Activated CD4-positive, alpha-beta T cell treated with anti-CD3 and anti-CD28 coated beads, Interleukin-2, amount 50 U/mL, for 4 hours (primary cell): ENCODE measurements around the gene FNIP2.
"Not testable (repeated sequence)": the region's sequence is repeated elsewhere in the genome, so short reads cannot be mapped to it uniquely, and the experiment has no call there.

Experiments
- DNase-seq, 2 experiments: peaks; one replicate each; pipeline ENCODE4 v3.0.0-alpha.2; 2020

Gene FNIP2

DNA sequence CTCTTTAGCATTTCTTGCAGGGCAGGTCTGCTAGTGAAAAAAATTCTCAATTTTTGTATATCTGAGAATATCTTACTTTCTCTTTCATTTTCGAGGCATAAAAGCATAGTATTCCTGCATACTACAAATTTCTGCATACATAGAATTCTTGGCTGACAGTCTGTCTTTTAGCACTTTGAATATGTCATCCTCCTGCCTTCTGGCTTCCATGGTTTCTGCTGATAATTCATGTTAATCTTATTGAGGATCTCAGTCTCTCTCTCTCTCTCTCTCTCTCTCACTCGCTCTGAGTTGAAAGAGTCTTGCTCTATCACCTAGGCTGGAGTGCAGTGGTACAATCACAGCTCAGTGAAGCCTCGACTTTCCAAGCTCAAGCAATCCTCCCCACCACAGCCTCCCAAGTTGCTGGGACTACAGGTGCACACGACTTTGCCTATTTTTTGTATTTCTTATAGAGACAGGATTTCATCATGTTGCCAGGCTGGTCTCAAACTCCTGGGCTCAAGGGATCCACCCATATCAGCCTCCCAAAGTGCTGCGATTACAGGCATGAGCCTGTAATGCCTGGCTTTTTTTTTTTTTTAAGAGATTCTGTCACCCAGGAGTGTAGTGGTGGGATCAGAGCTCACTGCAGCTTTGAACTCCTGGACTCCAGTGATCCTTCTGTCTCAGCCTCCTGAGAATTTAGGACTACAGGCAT lies 161.3 kb downstream of the FNIP2 start:
- DNase-seq: no peak

GRCh38 chr4:158930639-158930972 lies 161.8 kb downstream of the FNIP2 start:
- DNase-seq: no peak

GRCh38 chr4:158933236-158933635 lies 164.4 kb downstream of the FNIP2 start:
- no peak for DNase-seq

GRCh38 chr4:158934996-158935669 lies 166.3 kb downstream of the FNIP2 start:
- no peak for DNase-seq

- DNase-seq: no peak
Observed at GRCh38 chr4:158936238-158936637, 167.4 kb downstream of the FNIP2 start.

- no peak for DNase-seq
Observed at GRCh38 chr4:158938220-158939044, 169.6 kb downstream of the FNIP2 start.

DNA sequence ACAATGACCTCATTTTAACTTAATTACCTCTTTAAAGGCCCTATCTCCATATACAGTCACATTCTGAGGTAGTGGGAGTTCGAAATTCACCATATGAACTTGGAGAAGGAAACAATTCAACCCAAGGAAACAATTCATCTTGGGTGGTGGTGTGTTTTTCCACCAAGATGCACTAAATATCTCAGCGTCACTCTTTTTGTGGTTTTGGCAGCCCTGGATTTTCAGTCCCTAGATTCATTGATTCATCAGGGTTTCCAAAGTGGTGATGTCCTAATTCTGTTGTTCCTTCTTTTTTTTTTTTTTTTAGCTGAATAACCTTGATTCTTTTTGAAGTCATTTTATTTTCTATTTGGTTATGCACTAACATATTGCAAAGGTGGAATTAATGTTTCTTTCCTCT lies 171.4 kb downstream of the FNIP2 start:
- no peak for DNase-seq

GRCh38 chr4:158941321-158941720 lies 172.5 kb downstream of the FNIP2 start:
- DNase-seq: no peak

DNA sequence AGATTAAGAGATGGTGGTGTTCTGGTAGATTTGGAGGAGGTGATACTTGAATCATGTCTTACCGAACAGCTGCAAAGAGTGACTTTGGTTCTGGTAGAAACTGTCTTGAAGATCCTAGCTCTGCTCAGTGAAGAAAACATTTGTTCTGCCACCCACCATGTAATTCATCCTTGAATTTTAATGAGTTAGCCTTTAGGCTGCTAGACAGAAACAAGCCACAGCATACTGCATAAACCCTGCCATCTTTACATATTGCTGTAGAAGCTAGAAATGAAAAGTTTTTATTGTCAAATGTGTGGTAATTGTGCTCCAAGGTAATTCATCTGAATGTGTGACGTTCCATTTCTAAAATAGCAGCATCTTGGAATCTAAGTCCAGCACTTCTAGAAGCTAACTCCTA lies 173.1 kb downstream of the FNIP2 start:
- no peak for DNase-seq

- DNase-seq: no peak
Observed at GRCh38 chr4:158945529-158946108, 176.8 kb downstream of the FNIP2 start.

- no peak for DNase-seq
Observed at GRCh38 chr4:158946825-158947224, 178.0 kb downstream of the FNIP2 start.

- no peak for DNase-seq
Observed at GRCh38 chr4:158948071-158948470, 179.2 kb downstream of the FNIP2 start.

DNA sequence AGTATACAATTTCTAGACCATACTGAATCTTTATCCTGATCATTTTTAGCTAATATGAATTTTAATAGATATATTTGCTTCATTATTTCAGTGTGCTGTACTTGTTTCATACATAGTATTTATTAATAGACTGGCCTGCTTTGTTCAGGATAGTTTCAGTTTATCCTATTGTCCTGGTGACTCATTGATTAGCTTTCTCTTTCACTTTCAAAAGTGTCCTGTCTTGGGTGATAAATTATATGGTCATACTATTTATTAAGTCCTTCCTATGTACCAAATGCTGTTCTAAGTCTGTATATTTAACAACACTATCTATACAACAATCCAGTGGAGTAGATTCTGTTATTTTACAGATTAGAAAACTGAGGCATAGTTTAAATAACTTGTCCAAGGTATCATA lies 180.3 kb downstream of the FNIP2 start:
- no peak for DNase-seq

DNA sequence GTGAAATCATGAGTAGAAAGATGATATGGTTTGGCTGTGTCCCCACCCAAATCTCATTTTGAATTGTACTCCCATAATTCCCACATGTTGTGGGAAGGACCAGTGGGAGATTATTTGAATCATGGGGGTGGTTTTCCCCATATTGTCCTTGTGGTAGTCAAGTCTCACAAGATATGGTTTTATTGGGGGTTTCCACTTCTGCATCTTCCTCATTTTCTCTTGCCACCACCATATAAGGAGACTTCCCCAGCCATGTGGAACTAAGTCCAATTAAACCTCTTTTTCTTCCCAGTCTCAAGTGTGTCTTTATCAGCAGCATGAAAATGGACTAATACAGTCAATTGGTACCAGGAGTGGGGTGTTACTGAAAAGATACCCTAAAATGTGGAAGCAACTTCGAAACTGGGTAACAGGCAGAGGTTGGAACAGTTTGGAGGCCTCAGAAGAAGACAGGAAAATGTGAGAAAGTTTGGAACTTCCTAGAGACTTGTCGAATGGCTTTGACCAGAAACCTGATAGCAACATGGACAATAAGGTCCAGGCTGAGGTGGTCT lies 183.5 kb downstream of the FNIP2 start:
- not testable (repeated sequence) for DNase-seq

DNA sequence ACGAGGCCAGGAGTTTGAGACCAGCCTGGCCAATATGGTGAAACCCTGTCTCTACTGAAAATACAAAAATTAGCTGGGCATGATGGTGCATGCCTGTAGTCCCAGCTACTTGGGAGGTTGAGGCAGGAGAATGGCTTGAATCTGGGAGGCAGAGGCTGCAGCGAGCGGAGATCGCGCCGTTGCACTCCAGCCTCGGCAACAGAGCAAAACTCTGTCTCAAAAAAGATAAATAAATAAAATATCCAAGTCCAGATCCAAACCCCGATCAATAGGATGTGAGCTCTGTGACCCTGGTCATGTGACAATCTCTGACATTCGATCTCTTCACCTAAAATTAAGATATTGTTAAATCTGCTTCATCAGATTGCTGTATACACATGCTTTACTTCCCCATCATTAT lies 187.5 kb downstream of the FNIP2 start:
- DNase-seq: not testable (repeated sequence)

DNA sequence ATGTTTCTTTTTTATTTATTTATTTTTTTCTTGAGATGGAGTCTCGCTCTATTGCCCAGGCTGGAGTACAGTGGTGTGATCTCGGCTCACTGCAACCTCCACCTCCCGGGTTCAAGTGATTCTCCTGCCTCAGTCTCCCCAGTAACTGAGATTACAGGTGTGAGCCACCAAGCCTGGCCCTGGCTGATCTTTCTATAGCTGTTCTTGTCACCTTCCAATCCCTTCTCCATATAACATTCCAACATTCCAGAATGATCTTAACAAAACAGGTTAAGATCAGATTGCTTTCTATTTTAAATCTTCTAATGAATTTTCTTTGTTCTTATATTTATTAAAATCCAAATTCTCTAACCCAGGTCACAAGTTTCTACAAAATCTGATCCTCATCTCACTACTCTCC lies 188.1 kb downstream of the FNIP2 start:
- not testable (repeated sequence) for DNase-seq
